NCI-H146 treated with DMSO at 0.1 percent for 48 hours (cell line): ENCODE results near the gene PDXK.

Experiments
- DNase-seq: peaks from one replicate; lab custom pipeline; 2025; ENCODE audit not compliant: unreplicated experiment; lab: John Stamatoyannopoulos, UW

Gene PDXK

GRCh38 chr21:43723648-43724047, 4.7 kb downstream of the PDXK start:
- no peak for DNase-seq

- DNase-seq = no peak
Measured at GRCh38 chr21:43726686-43727518, 8.0 kb downstream of the PDXK start.

GRCh38 chr21:43727519-43728153, 8.7 kb downstream of the PDXK start:
- DNase-seq = no peak

- no peak for DNase-seq
Measured at GRCh38 chr21:43728154-43728466, 9.2 kb downstream of the PDXK start.

GRCh38 chr21:43728467-43729390, 9.8 kb downstream of the PDXK start:
- peak; percentile 30 for DNase-seq

GRCh38 chr21:43731476-43731875, 12.5 kb downstream of the PDXK start:
- DNase-seq = no peak

GRCh38 chr21:43731891-43732711, 13.2 kb downstream of the PDXK start:
- DNase-seq = no peak

GRCh38 chr21:43733060-43733459, 14.1 kb downstream of the PDXK start:
- no peak for DNase-seq

GRCh38 chr21:43733529-43734071, 14.7 kb downstream of the PDXK start:
- DNase-seq = no peak

- DNase-seq = no peak
Measured at GRCh38 chr21:43734131-43734927, 15.4 kb downstream of the PDXK start.

- no peak for DNase-seq
Measured at GRCh38 chr21:43734928-43735229, 15.9 kb downstream of the PDXK start.

GRCh38 chr21:43735236-43736091, 16.5 kb downstream of the PDXK start:
- DNase-seq = no peak

GRCh38 chr21:43736224-43736883, 17.4 kb downstream of the PDXK start:
- no peak for DNase-seq

- no peak for DNase-seq
Measured at GRCh38 chr21:43737158-43737950, 18.4 kb downstream of the PDXK start.

GRCh38 chr21:43739621-43740435, 20.9 kb downstream of the PDXK start:
- DNase-seq = no peak

GRCh38 chr21:43740497-43741156, 21.7 kb downstream of the PDXK start:
- DNase-seq = no peak
